Measurements from ENCODE around the gene COL4A1. TPM values are rescaled to one million over a fixed set of nuclear protein-coding genes. Genes with fewer than 3 reads are reported as not detected.

Gene COL4A1
- total and polyA plus RNA-seq, 2 of the 13 experiments (the other 11 are each of a cell fraction or from before 2014, with no cell fraction given), result not detected

DNA sequence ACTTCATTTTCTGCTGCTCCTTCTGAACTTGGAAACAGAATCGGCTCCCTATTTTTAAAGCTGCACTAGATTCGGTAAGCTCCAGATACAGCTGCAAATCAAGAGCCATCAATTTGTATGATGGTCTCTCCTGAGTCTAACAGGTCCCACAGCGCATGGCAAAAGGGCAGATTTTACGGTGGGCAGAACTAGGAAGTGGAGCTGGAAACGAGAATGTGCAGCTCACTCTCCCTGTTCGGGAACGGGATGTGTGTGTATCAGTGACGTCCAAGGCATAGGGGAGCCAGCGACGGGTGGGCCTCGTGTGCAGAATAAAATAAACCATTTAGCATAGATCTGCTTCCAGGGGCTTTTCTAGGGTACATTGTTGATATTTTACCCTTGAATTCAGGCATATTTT is 74.2 kb downstream of the COL4A1 start:
- no peaks in the 10 kb centered on the region for H3K79me2 ChIP-seq (ENCODE audit: insufficient read depth, low read length)
- POLR2A ChIA-PET, result no interaction called here
- WGBS (ENCODE audit: low lambda C conversion rate), result 14% methylated on average over 11 of the region's 11 CpGs
- no peak overlapping the region for H3K4me3 ChIP-seq (replicated peaks in 1 of 3; ENCODE audit: insufficient read depth in 1 of 3, low read depth in 2 of 3, low read length in 3 of 3)
- no peak for FAIRE-seq
- no peak for DNase-seq (ENCODE audit: low spot score)
- CTCF ChIA-PET (ENCODE audit: low intra/inter-chr PET ratio, low total read pairs), result no interaction called here
- no peak overlapping the region for H2AFZ ChIP-seq (ENCODE audit: low read length)
- H3K4me1 ChIP-seq (ENCODE audit: insufficient read depth, low read length), result no peaks in the 10 kb centered on the region
- ATAC-seq, result no peak
- peaks cover 3 to 65% of the 10 kb centered on the region in 2 experiments; a peak in 3 of 5 replicates for H3K27me3 ChIP-seq (ENCODE audit: control insufficient read depth in 1 of 2, insufficient read depth in 2 of 2, low read length in 2 of 2)
- H3K27ac ChIP-seq (ENCODE audit: extremely low read length, insufficient read depth, low read length), result no peak overlapping the region
- no peak overlapping the region for H3K4me2 ChIP-seq (ENCODE audit: low read depth, low read length)
- H3K36me3 ChIP-seq (replicated peaks in 1 of 2; ENCODE audit: control insufficient read depth in 1 of 2, insufficient read depth in 2 of 2, low read length in 2 of 2), result no peaks in the 10 kb centered on the region
- in situ Hi-C loops (cut with HindIII; ENCODE audit: extremely low pct_ligation_motif_present, low pct_unique_long_range_greater_than_20kb) (no loop called here), intact Hi-C loops (cut with micrococcal nuclease; ENCODE audit: unreplicated experiment) (no loop called here)
- no peaks in the 10 kb centered on the region for H4K20me1 ChIP-seq (ENCODE audit: insufficient read depth, low read length)
- no peak overlapping the region for H3K9ac ChIP-seq (ENCODE audit: insufficient read depth, low read depth, low read length)
- no peaks in the 10 kb centered on the region for H3K9me3 ChIP-seq (ENCODE audit: low read length)
- TF ChIP-seq GLI4 (CRISPR knock-in tag; IDR thresholded peaks at IDR 0.05; ENCODE audit: borderline replicate concordance) (no peak), NR1H2 (CRISPR knock-in tag; IDR thresholded peaks at IDR 0.05; ENCODE audit: borderline replicate concordance, low read depth) (no peak), ZNF598 (CRISPR knock-in tag; IDR thresholded peaks at IDR 0.05; ENCODE audit: borderline replicate concordance) (no peak), ZHX1 (CRISPR knock-in tag; IDR thresholded peaks at IDR 0.05; ENCODE audit: low read depth) (no peak), HDAC6 (IDR thresholded peaks at IDR 0.05; ENCODE audit: low read depth, low read length) (no peak), CENPX (CRISPR knock-in tag; IDR thresholded peaks at IDR 0.05) (no peak), FOXO1 (CRISPR knock-in tag; IDR thresholded peaks at IDR 0.05) (no peak), ZNF850 (CRISPR knock-in tag; conservative IDR thresholded peaks at IDR 0.05) (no peak), ZNF121 (CRISPR knock-in tag; IDR thresholded peaks at IDR 0.05) (no peak), ZSCAN5A (CRISPR knock-in tag; IDR thresholded peaks at IDR 0.05; ENCODE audit: borderline replicate concordance) (no peak), HMG20A (CRISPR knock-in tag; IDR thresholded peaks at IDR 0.05; ENCODE audit: borderline replicate concordance) (no peak), EZH2 (conservative IDR thresholded peaks at IDR 0.05; ENCODE audit: low read depth, low read length) (no peak)
- TF ChIP-seq, protein P1, sequence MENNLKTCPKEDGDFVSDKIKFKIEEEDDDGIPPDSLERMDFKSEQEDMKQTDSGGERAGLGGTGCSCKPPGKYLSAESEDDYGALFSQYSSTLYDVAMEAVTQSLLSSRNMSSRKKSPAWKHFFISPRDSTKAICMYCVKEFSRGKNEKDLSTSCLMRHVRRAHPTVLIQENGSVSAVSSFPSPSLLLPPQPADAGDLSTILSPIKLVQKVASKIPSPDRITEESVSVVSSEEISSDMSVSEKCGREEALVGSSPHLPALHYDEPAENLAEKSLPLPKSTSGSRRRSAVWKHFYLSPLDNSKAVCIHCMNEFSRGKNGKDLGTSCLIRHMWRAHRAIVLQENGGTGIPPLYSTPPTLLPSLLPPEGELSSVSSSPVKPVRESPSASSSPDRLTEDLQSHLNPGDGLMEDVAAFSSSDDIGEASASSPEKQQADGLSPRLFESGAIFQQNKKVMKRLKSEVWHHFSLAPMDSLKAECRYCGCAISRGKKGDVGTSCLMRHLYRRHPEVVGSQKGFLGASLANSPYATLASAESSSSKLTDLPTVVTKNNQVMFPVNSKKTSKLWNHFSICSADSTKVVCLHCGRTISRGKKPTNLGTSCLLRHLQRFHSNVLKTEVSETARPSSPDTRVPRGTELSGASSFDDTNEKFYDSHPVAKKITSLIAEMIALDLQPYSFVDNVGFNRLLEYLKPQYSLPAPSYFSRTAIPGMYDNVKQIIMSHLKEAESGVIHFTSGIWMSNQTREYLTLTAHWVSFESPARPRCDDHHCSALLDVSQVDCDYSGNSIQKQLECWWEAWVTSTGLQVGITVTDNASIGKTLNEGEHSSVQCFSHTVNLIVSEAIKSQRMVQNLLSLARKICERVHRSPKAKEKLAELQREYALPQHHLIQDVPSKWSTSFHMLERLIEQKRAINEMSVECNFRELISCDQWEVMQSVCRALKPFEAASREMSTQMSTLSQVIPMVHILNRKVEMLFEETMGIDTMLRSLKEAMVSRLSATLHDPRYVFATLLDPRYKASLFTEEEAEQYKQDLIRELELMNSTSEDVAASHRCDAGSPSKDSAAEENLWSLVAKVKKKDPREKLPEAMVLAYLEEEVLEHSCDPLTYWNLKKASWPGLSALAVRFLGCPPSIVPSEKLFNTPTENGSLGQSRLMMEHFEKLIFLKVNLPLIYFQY (CRISPR knock-in tag; IDR thresholded peaks at IDR 0.05; ENCODE audit: borderline replicate concordance), result no peak
- no TSS peak for BruUV-seq (replicated peaks)
